Fibroblast of peridontal ligament (primary cell): ENCODE results near the gene ITGA6.

ENCODE experiments used
- DNase-seq: peaks from one replicate; pipeline ENCODE4 v3.0.0-alpha.2; 2010; ENCODE audit errors: extremely low read depth

The ITGA6 gene

GRCh38 chr2:172427256-172427989, at the start of gene ITGA6:
TSS of gene ITGA6 (plus strand) at chr2:172427586.
- no peak for DNase-seq

DNA sequence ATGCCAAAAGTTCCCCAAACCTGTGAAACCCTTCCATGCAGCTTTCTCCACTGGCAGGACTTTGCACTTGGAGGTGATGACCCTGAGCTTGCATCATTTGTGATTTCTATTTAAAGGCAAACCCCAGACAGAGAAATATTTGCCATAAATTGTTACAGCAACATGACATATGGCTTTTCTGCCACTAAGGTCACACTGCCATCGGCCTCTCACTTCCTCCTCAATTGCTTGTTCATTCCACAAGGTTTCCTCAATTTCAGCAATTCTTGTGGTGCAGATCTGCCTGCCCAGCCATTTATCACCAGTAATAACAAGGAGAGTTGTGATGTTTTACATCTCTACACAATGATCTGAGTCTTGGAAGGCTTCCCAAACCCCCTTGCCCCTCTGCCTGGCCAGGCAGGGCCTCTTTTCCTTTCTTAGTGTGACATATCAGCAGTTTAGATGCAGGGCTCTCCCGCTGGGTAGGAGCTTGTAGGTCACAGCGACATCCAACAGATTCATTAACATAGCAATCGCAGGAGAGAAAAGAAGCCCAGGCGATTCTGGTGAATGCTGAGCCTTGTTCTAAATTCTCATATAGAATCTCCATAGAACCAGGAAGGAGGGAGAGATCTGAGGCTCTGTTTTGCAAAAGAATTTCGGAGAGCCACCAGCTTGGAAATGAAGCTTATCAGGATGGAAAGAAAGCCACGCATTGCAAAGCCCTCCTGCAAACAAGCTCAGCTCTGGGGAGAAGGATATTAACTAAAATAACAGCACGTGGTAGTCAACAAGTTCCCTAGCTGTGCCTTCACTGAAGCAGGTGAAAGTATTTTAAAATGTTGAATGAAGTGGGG, 46.7 kb upstream of the ITGA6 start:
- no peak for DNase-seq

DNA sequence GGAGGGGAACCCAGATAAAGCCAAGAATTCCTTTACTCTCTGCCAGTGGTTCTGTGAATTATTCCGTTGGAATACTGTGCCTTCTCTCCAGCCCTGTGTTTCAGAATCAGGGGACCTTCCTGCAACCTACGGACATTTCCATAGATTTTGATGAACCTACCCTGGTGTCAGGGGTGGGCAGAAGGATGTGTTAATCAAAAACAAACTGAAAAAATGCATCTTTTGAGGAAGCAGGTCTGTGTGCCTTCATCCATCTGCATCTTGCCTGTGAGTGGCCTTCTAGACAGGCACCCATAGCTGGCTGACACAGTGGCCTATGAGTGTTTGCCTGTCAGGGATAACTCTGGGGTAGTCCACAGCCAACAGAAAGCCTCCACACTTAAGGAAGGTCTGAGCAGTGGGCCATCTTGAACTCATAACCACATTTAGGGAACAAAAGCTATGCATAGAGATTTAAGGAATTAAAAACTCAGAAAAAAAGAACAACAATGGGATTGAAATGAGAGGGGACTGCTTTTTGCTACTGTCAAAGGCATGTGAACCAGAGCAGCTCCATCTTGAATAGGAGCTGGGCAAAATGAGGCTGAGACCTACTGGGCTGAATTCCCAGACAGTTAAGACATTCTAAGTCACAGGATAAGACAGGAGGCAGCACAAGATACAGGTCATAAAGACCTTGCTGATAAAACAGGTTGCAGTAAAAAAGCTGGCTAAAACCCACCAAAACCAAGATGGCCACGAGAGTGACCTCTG, 45.9 kb upstream of the ITGA6 start:
- no peak for DNase-seq

GRCh38 chr2:172387361-172387760, 40.0 kb upstream of the ITGA6 start:
- no peak for DNase-seq

- no peak for DNase-seq
Observed at GRCh38 chr2:172389685-172390339, 37.6 kb upstream of the ITGA6 start.

DNA sequence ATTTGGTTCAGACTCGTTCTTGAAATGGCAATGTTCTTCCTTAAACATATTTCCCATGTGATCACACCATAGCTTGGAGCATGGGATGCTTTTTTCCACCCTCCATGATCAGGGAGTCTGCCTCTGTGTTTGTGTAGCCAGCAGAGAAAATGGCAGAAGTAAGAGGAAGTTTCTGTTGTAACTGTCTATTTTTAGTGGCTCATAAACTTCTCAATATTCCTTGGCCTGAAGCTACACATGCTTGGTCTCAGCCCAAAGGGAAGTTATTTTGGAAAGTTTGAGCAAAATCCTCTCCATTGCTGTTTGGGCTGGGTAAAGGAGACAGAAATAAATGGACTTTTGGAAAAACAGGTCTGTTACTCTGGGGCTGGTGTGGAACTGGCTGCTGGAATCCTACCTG, 33.4 kb upstream of the ITGA6 start:
- no peak for DNase-seq

DNA sequence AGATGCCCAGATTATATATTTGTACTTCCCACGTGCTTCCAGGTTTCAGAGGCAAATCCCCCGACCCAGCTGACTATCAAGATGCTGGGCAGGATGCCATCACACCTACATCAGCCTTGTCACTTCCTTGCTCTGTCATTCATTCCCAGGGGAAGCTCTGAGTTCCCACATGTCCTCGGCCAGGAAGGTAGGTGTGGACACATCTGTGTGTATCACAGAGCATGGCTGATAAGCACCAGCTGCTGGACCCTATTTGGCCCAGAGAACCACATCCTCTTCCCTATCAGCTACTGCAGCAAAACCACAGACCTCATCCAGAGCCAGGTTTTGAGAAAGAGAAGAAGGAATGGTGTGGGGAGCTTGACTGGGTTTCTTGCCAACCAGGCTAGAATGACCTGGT, 31.9 kb upstream of the ITGA6 start:
- no peak for DNase-seq

DNA sequence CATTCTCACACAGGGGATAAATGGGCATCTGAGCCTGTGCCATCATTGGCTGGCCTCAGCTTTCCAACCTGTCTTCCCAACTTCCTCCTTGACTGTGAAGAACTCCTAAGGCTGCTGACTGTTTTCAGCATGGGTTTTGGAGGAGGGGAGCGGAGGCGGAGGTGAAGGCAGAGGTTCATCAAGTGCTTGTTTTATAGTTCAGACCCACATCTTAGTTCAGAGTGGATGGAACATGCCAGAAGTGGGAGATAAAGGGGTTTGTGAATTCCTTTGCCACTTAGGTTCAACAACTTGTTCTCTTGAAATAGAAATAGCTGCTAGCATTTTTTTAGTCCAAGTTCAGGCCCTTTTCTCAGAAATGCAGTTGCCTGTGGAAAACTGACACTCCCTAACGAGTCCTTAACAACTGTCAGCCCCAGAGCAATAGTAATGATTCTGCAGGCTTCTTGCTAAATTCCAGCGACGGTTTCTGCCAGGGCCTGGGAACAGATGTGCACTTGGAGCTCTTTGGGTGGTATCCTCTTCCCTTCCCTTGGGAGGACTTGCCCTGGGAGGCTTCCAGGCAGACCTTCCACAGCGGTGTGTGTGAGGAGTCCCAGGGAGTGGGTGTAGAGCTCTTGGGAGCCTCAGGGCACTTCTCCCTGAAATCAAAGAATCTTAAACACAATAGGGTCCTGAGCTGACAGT, 30.1 kb upstream of the ITGA6 start:
- DNase-seq, result peak; percentile 21

GRCh38 chr2:172398440-172398839, 28.9 kb upstream of the ITGA6 start:
- no peak for DNase-seq

DNA sequence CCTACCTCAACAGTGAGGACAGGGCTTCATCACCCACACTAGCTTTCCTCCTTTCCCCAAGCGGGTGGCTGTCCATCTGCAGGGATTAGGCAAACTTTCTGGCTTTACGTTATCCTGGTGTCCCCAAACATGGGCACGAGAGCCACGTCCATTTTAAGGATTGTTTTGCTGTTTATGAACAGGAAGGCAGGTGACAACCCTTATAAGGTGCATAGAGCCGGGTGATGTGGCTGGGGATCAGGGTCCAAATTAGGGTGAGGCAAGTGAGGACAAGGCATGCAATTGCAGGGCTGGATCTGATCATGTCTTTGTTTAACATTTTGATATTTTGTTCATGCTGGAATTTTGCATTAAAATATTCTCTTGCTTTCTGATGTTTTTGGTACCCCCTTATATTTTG, 27.6 kb upstream of the ITGA6 start:
- no peak for DNase-seq

DNA sequence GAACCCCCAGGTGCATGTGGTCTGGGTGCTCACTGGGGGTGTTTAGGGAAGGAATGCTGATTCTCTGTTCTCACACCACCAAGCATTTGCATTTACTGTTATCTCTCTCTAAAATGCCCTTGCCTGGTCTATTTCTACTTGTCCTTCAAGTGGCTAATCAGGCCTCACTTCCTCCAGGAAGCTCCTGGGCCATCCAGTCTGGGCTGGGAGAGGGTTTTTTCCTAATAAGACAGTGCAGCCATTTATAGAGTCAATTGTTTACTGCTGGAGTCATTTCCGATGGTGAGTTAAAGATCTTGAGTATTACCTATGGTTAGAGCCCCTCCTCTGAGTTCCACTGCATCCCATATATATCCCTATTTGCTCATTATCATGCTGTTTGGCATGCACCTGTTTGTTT, 25.2 kb upstream of the ITGA6 start:
- no peak for DNase-seq

DNA sequence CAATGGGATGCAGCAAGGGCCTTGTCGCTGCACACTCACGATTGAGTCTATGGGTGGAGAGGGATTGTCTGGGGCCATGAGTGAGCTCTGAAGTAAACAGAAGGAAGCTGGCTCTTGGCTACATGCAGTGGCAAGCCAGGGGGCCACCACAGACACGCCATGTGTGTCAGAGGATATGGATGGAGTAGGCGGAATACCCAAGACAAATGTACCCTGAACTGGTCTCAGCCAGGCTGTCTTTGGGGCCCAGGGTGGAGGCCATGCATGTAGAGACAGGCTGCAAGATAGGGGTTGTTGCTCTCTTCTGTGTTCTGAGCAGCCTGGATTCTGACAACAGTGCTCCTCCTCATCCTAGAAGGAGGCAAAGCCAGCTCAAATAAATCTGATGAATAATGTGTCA, 24.0 kb upstream of the ITGA6 start:
- DNase-seq, result no peak

- DNase-seq, result no peak
Observed at GRCh38 chr2:172403881-172404468, 23.4 kb upstream of the ITGA6 start.

GRCh38 chr2:172404824-172405223, 22.6 kb upstream of the ITGA6 start:
- DNase-seq, result peak; percentile 90

GRCh38 chr2:172405673-172406072, 21.7 kb upstream of the ITGA6 start:
- no peak for DNase-seq

- DNase-seq, result no peak
Observed at GRCh38 chr2:172408143-172408766, 19.1 kb upstream of the ITGA6 start.

DNA sequence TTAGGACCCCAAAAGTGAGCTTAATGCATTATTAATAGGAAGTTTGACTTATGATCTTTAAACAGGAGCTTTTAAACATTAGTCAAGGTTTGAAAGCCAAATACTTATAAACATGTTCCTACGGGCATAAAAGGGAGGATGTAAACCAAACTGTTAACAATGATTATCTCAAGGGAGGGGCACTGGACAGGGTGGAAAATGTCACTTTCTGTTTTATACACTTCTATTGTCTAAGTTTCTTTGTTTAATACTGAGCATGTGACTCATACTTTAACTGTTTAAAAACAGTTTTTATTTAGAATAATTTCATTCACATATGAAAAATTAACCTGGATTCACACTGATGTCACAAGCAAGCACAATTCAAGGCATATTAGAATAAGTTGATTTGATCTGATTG, 18.3 kb upstream of the ITGA6 start:
- no peak for DNase-seq

DNA sequence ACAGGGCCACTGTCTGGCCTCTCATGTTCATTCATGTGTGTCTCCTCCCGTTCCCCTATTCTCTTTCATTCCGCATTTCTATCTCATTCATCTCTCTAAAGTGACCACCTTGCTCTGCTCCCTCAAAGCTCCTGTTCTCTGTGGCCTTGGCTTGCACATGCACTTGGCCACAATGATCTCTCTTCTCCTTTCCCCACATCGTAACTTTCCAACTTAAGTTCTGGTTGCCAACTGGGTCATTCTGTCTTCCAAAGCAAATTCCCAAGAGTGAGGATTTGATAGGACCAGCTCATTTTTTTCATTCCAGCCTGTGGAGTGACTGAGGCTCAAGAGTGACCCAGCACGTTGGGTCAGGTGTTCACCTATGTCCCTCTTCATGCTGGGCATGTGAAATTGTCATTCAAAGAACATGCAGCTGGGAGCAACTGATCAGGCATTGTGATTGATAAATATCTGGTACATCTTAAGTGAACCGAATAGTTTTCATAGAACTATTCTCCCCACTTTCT, 14.3 kb upstream of the ITGA6 start:
- DNase-seq, result no peak

DNA sequence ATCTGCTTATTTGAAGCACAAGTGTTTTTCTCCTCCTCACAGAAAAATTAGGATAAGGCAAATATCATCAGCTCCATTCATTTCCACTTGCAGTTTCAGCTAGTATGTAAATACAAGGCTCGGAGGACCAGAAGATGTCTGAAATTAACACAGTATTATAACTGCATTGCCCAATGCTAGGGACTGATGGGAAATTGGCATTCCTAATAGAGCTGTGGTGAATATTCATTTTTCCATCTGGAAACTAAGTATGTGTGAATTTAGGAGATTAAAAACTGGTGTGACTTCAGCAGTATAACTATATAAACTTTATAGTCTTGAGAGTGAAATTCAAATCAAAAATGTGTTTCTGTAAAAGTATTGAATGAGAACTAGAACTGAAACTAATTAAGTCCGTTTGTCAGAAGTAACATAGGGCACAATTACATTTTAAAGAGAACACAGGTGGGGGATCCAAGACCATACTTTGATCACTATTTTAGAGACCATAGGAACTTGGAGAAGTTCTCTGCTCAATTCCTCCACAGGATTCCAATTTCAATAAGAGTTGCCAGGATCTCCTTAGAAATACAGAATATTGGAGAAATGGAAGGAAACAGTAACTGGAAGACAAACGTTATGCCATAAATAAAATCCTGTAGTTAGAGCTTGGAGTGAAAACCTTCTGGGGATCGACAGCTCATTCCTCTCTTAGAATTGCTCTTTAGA, 12.1 kb upstream of the ITGA6 start:
- no peak for DNase-seq

- no peak for DNase-seq
Observed at GRCh38 chr2:172415865-172416183, 11.6 kb upstream of the ITGA6 start.
